ENCODE results near the gene FAM13A. TPM values are rescaled to one million over a fixed set of nuclear protein-coding genes. Genes with fewer than 3 reads are reported as not detected.

The FAM13A gene
- total RNA-seq, 1 donor from 2014 or later, result 39.9 TPM

- intact Hi-C loops (cut with DNase I), result no loop called here
- no peak for ATAC-seq
- DNase-seq (ENCODE audit: low spot score), result no peak
Measured at GRCh38 chr4:88780389-88780788, 276.6 kb downstream of the FAM13A start.

GRCh38 chr4:88779431-88779830 lies 277.6 kb downstream of the FAM13A start:
- DNase-seq (ENCODE audit: low spot score), result no peak
- no peak for ATAC-seq
- intact Hi-C loops (cut with DNase I), result no loop called here

- DNase-seq (ENCODE audit: low spot score) (no peak), ATAC-seq (no peak)
- intact Hi-C loops (cut with DNase I), result no loop called here
Measured at GRCh38 chr4:88775529-88775928, 281.5 kb downstream of the FAM13A start.

- ATAC-seq (no peak), DNase-seq (ENCODE audit: low spot score) (no peak)
- intact Hi-C loops (cut with DNase I), result no loop called here
Measured at GRCh38 chr4:88775026-88775425, 282.0 kb downstream of the FAM13A start.

- intact Hi-C loops (cut with DNase I), result no loop called here
- ATAC-seq (no peak), DNase-seq (ENCODE audit: low spot score) (no peak)
Measured at GRCh38 chr4:88771883-88772450, 285.0 kb downstream of the FAM13A start.

GRCh38 chr4:88765729-88766128 lies 291.3 kb downstream of the FAM13A start:
- DNase-seq (ENCODE audit: low spot score), result no peak
- intact Hi-C loops (cut with DNase I), result no loop called here

GRCh38 chr4:88763075-88763474 lies 293.9 kb downstream of the FAM13A start:
- ATAC-seq (no peak), DNase-seq (ENCODE audit: low spot score) (no peak)
- intact Hi-C loops (cut with DNase I), result no loop called here

More at GRCh38 chr4:88765729-88766128, 291.3 kb downstream of the FAM13A start:
- peak; percentile 59 for ATAC-seq

GRCh38 chr4:88761861-88762523 lies 295.0 kb downstream of the FAM13A start:
- ATAC-seq, result no peak
- intact Hi-C loops (cut with DNase I), result no loop called here

GRCh38 chr4:88761342-88761741 lies 295.6 kb downstream of the FAM13A start:
- intact Hi-C loops (cut with DNase I), result no loop called here
- ATAC-seq (no peak), DNase-seq (ENCODE audit: low spot score) (no peak)

More at GRCh38 chr4:88761861-88762523, 295.0 kb downstream of the FAM13A start:
- no peak for DNase-seq (ENCODE audit: low spot score)

- ATAC-seq, result no peak
- DNase-seq (ENCODE audit: low spot score), result no peak
- intact Hi-C loops (cut with DNase I), result no loop called here
Measured at GRCh38 chr4:88759895-88760290, 297.1 kb downstream of the FAM13A start.

GRCh38 chr4:88759039-88759894 lies 297.7 kb downstream of the FAM13A start:
- peak; percentile 88 for ATAC-seq
- intact Hi-C loops (cut with DNase I), result no loop called here
- DNase-seq (ENCODE audit: low spot score), result no peak

GRCh38 chr4:88758264-88758663 lies 298.7 kb downstream of the FAM13A start:
- ATAC-seq, result peak; percentile 16
- no peak for DNase-seq (ENCODE audit: low spot score)
- intact Hi-C loops (cut with DNase I), result no loop called here

GRCh38 chr4:88757776-88758175 lies 299.2 kb downstream of the FAM13A start:
- intact Hi-C loops (cut with DNase I), result no loop called here
- ATAC-seq, result no peak
- DNase-seq (ENCODE audit: low spot score), result no peak

- ATAC-seq (no peak), DNase-seq (ENCODE audit: low spot score) (no peak)
- intact Hi-C loops (cut with DNase I), result no loop called here
Measured at GRCh38 chr4:88757067-88757466, 299.9 kb downstream of the FAM13A start.

- DNase-seq (ENCODE audit: low spot score) (no peak), ATAC-seq (no peak)
- intact Hi-C loops (cut with DNase I), result no loop called here
Measured at GRCh38 chr4:88756149-88756548, 300.8 kb downstream of the FAM13A start.

GRCh38 chr4:88755454-88755853 lies 301.5 kb downstream of the FAM13A start:
- ATAC-seq (no peak), DNase-seq (ENCODE audit: low spot score) (no peak)
- intact Hi-C loops (cut with DNase I), result no loop called here

- intact Hi-C loops (cut with DNase I), result no loop called here
- ATAC-seq (no peak), DNase-seq (ENCODE audit: low spot score) (no peak)
Measured at GRCh38 chr4:88754796-88755195, 302.2 kb downstream of the FAM13A start.

GRCh38 chr4:88753658-88754571 lies 303.1 kb downstream of the FAM13A start:
- DNase-seq (ENCODE audit: low spot score) (no peak), ATAC-seq (no peak)
- intact Hi-C loops (cut with DNase I), result no loop called here

- ATAC-seq (no peak), DNase-seq (ENCODE audit: low spot score) (no peak)
- intact Hi-C loops (cut with DNase I), result no loop called here
Measured at GRCh38 chr4:88752754-88753153, 304.2 kb downstream of the FAM13A start.

Measured in sciatic nerve (tissue), 2 donors.